GM19025 (cell line): ENCODE measurements around the gene DOCK10.
A peak's percentile ranks its signal among the peaks of the same experiment; 100 is the strongest.
"Not testable (repeated sequence)": the region's sequence is repeated elsewhere in the genome, so short reads cannot be mapped to it uniquely, and the experiment has no call there.

ENCODE experiments used
- ATAC-seq: cut with Tn5 transposase; IDR thresholded peaks from one replicate; pipeline ENCODE4 v1.9.1; 2021; ENCODE audit warnings: mild to moderate bottlenecking, low read depth, moderate library complexity; ENCODE audit not compliant: unreplicated experiment

Gene DOCK10

GRCh38 chr2:225041851-225042799, at the start of gene DOCK10:
Gene DOCK10 (minus strand): TSS chr2:225042468. CDS start chr2:225042374, 94 bp downstream.
- peak; percentile 19 for ATAC-seq

- no peak for ATAC-seq
These were observed 49.1 kb upstream of the DOCK10 start for GRCh38 chr2:225091336-225091735.

GRCh38 chr2:225090746-225091145, 48.5 kb upstream of the DOCK10 start:
- no peak for ATAC-seq

GRCh38 chr2:225086915-225087314, 44.6 kb upstream of the DOCK10 start:
- no peak for ATAC-seq

GRCh38 chr2:225086439-225086838, 44.2 kb upstream of the DOCK10 start:
- no peak for ATAC-seq

GRCh38 chr2:225083276-225083675, 41.0 kb upstream of the DOCK10 start:
- ATAC-seq: no peak

GRCh38 chr2:225076125-225076524, 33.9 kb upstream of the DOCK10 start:
- no peak for ATAC-seq

GRCh38 chr2:225074919-225075681, 32.8 kb upstream of the DOCK10 start:
- no peak for ATAC-seq

GRCh38 chr2:225074366-225074765, 32.1 kb upstream of the DOCK10 start:
- ATAC-seq: no peak

GRCh38 chr2:225073198-225073597, 30.9 kb upstream of the DOCK10 start:
- ATAC-seq: no peak

GRCh38 chr2:225072444-225072843, 30.2 kb upstream of the DOCK10 start:
- no peak for ATAC-seq

- no peak for ATAC-seq
These were observed 28.5 kb upstream of the DOCK10 start for GRCh38 chr2:225070811-225071210.

- no peak for ATAC-seq
These were observed 27.7 kb upstream of the DOCK10 start for GRCh38 chr2:225069966-225070365.

- no peak for ATAC-seq
These were observed 27.2 kb upstream of the DOCK10 start for GRCh38 chr2:225069477-225069876.

- no peak for ATAC-seq
These were observed 23.6 kb upstream of the DOCK10 start for GRCh38 chr2:225065882-225066281.

GRCh38 chr2:225064928-225065327, 22.7 kb upstream of the DOCK10 start:
- ATAC-seq: no peak

GRCh38 chr2:225064362-225064761, 22.1 kb upstream of the DOCK10 start:
- ATAC-seq: no peak

- no peak for ATAC-seq
These were observed 14.2 kb upstream of the DOCK10 start for GRCh38 chr2:225056330-225057073.

- no peak for ATAC-seq
These were observed 13.4 kb upstream of the DOCK10 start for GRCh38 chr2:225055714-225056113.

GRCh38 chr2:225052703-225053102, 10.4 kb upstream of the DOCK10 start:
- no peak for ATAC-seq

GRCh38 chr2:225047502-225047901, 5.2 kb upstream of the DOCK10 start:
- not testable (repeated sequence) for ATAC-seq
